Activated T-cell treated with anti-CD3 and anti-CD28 coated beads, Interleukin-2, amount 50 U/mL, for 1 hour (primary cell): ENCODE results near the gene ATP6V1E1.
"Not testable (repeated sequence)": the region's sequence is repeated elsewhere in the genome, so short reads cannot be mapped to it uniquely, and the experiment has no call there.

ENCODE experiments used
- DNase-seq: peaks from one replicate; pipeline ENCODE4 v3.0.0-alpha.2; 2020

ATP6V1E1 gene

GRCh38 chr22:17579535-17579981 lies 49.0 kb downstream of the ATP6V1E1 start:
- DNase-seq: no peak

GRCh38 chr22:17578136-17578754 lies 50.3 kb downstream of the ATP6V1E1 start:
- DNase-seq: no peak

- DNase-seq: no peak
Observed at GRCh38 chr22:17576470-17576869, 52.1 kb downstream of the ATP6V1E1 start.

GRCh38 chr22:17575681-17576080 lies 52.9 kb downstream of the ATP6V1E1 start:
- no peak for DNase-seq

GRCh38 chr22:17575151-17575550 lies 53.4 kb downstream of the ATP6V1E1 start:
- no peak for DNase-seq

GRCh38 chr22:17570851-17571631 lies 57.5 kb downstream of the ATP6V1E1 start:
- DNase-seq: no peak

- no peak for DNase-seq
Observed at GRCh38 chr22:17569971-17570511, 58.5 kb downstream of the ATP6V1E1 start.

- no peak for DNase-seq
Observed at GRCh38 chr22:17566776-17567175, 61.8 kb downstream of the ATP6V1E1 start.

GRCh38 chr22:17566016-17566687 lies 62.4 kb downstream of the ATP6V1E1 start:
- not testable (repeated sequence) for DNase-seq

- no peak for DNase-seq
Observed at GRCh38 chr22:17563936-17564391, 64.6 kb downstream of the ATP6V1E1 start.

GRCh38 chr22:17562906-17563870 lies 65.4 kb downstream of the ATP6V1E1 start, which contains the start of gene SLC25A18:
TSS of gene SLC25A18 (plus strand) at chr22:17563498. CDS start at chr22:17579945, 16,447 bp downstream.
- no peak for DNase-seq

- DNase-seq: no peak
Observed at GRCh38 chr22:17559188-17559587, 69.4 kb downstream of the ATP6V1E1 start.

GRCh38 chr22:17554814-17555213 lies 73.7 kb downstream of the ATP6V1E1 start:
- no peak for DNase-seq

- DNase-seq: no peak
Observed at GRCh38 chr22:17552737-17553136, 75.8 kb downstream of the ATP6V1E1 start.

GRCh38 chr22:17549655-17550054 lies 78.9 kb downstream of the ATP6V1E1 start:
- DNase-seq: no peak

GRCh38 chr22:17549183-17549582 lies 79.4 kb downstream of the ATP6V1E1 start:
- no peak for DNase-seq

GRCh38 chr22:17548756-17549035 lies 79.9 kb downstream of the ATP6V1E1 start:
- DNase-seq: no peak

- no peak for DNase-seq
Observed at GRCh38 chr22:17548010-17548755, 80.4 kb downstream of the ATP6V1E1 start.

GRCh38 chr22:17542452-17542851 lies 86.1 kb downstream of the ATP6V1E1 start:
- no peak for DNase-seq
